DND-41 (cell line): ENCODE measurements around the gene TMEM51.

Experiments used
- EZH2 ChIP-seq: IDR thresholded peaks from 3 replicates; pipeline ENCODE4 v1.6.1; 2012; ENCODE audit warnings: borderline replicate concordance, low read depth, mild to moderate bottlenecking, moderate library complexity, low read length, inconsistent platforms; ENCODE audit not compliant: severe bottlenecking
- TF ChIP-seq, protein P1 (sequence below): IDR thresholded peaks from 2 replicates; pipeline ENCODE4 v1.5.1; 2012; ENCODE audit warnings: borderline replicate concordance, low read length, moderate library complexity, mild to moderate bottlenecking; ENCODE audit not compliant: poor library complexity, severe bottlenecking; ENCODE audit errors: extremely low read depth

DNA sequence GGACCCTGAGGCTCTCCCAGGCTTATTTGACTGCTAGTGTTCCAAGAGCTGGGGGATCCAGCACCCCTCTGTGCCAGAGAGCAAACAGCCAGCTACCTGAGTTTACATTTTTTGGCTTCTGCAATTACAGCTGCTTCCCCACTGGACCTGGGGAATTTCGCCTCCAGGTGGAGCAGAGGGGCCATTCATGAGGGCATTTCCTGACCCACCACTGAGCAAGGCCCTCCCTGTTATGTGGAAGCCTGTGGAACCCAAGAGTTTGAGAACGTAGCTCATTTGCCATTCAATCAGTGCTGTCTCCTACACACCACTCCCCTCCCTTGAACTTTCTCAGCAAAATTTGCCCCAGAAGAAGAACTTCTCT, 42.7 kb upstream of the TMEM51 start:
- TF ChIP-seq, protein P1, sequence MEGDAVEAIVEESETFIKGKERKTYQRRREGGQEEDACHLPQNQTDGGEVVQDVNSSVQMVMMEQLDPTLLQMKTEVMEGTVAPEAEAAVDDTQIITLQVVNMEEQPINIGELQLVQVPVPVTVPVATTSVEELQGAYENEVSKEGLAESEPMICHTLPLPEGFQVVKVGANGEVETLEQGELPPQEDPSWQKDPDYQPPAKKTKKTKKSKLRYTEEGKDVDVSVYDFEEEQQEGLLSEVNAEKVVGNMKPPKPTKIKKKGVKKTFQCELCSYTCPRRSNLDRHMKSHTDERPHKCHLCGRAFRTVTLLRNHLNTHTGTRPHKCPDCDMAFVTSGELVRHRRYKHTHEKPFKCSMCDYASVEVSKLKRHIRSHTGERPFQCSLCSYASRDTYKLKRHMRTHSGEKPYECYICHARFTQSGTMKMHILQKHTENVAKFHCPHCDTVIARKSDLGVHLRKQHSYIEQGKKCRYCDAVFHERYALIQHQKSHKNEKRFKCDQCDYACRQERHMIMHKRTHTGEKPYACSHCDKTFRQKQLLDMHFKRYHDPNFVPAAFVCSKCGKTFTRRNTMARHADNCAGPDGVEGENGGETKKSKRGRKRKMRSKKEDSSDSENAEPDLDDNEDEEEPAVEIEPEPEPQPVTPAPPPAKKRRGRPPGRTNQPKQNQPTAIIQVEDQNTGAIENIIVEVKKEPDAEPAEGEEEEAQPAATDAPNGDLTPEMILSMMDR: peak; percentile 23
- TF ChIP-seq EZH2: no peak
